SK-N-SH (cell line): ENCODE measurements around the gene SLC34A1.

ENCODE experiments used
- CHD2 ChIP-seq: fragments of 150-350 bp; IDR thresholded peaks from 2 replicates; pipeline ENCODE4 v1.6.1; 2018; ENCODE audit warnings: low read length; ENCODE audit not compliant: partially characterized antibody
- CTCF ChIP-seq: fragments of 200-600 bp; sonication (generic); IDR thresholded peaks from 2 replicates; pipeline ENCODE4 v1.6.1; 2017; ENCODE audit warnings: antibody characterized with exemption, mild to moderate bottlenecking, moderate library complexity
- EP300 ChIP-seq, 2 experiments: IDR thresholded peaks; 2 replicates each; pipeline versions ENCODE4 v1.4.0 to v1.6.1; 2012; ENCODE audit warnings: borderline replicate concordance in 1 of 2, low read depth in 1 of 2, low read length in 1 of 2
- EZH2phosphoT487 ChIP-seq: fragments of 200-600 bp; sonication (generic); IDR thresholded peaks from 2 replicates; pipeline ENCODE4 v1.6.1; 2017; ENCODE audit warnings: low read depth, mixed run types, mild to moderate bottlenecking, antibody characterized with exemption, moderate library complexity, borderline replicate concordance
- MEF2A ChIP-seq: IDR thresholded peaks from 2 replicates; pipeline ENCODE4 v1.4.0; 2012; ENCODE audit warnings: low read depth, borderline replicate concordance
- POLR2AphosphoS5 ChIP-seq: IDR thresholded peaks from 2 replicates; pipeline ENCODE4 v1.6.1; 2012; ENCODE audit warnings: low read depth, low read length
- RAD21 ChIP-seq: IDR thresholded peaks from 2 replicates; pipeline ENCODE4 v1.6.1; 2012; ENCODE audit warnings: mild to moderate bottlenecking, low read length
- SIN3A ChIP-seq: IDR thresholded peaks from 2 replicates; pipeline ENCODE4 v1.6.1; 2012; ENCODE audit warnings: low read depth, mild to moderate bottlenecking, low read length, moderate library complexity, borderline replicate concordance
- USF2 ChIP-seq: fragments of 150-350 bp; IDR thresholded peaks from 2 replicates; pipeline ENCODE4 v1.6.1; 2017; ENCODE audit warnings: antibody characterized with exemption, low read length, low read depth, borderline replicate concordance
- TF ChIP-seq, protein P1 (sequence below): IDR thresholded peaks from 2 replicates; pipeline ENCODE4; 2012
- TF ChIP-seq, protein P2 (sequence below): IDR thresholded peaks from 2 replicates; pipeline ENCODE4 v1.6.1; 2012; ENCODE audit warnings: mild to moderate bottlenecking, low read depth, low read length, moderate library complexity

- TF ChIP-seq CHD2 (no peak), EZH2phosphoT487 (no peak), EP300 (IDR thresholded peaks at IDR 0.05; ENCODE audit: borderline replicate concordance in 1 of 2, low read depth in 1 of 2, low read length in 1 of 2) (no peak), CTCF (no peak), RAD21 (no peak), USF2 (no peak), POLR2AphosphoS5 (no peak), MEF2A (no peak), SIN3A (no peak)
- TF ChIP-seq, protein P1, sequence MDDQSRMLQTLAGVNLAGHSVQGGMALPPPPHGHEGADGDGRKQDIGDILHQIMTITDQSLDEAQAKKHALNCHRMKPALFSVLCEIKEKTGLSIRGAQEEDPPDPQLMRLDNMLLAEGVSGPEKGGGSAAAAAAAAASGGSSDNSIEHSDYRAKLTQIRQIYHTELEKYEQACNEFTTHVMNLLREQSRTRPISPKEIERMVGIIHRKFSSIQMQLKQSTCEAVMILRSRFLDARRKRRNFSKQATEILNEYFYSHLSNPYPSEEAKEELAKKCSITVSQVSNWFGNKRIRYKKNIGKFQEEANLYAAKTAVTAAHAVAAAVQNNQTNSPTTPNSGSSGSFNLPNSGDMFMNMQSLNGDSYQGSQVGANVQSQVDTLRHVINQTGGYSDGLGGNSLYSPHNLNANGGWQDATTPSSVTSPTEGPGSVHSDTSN, result no peak
- TF ChIP-seq, protein P2, sequence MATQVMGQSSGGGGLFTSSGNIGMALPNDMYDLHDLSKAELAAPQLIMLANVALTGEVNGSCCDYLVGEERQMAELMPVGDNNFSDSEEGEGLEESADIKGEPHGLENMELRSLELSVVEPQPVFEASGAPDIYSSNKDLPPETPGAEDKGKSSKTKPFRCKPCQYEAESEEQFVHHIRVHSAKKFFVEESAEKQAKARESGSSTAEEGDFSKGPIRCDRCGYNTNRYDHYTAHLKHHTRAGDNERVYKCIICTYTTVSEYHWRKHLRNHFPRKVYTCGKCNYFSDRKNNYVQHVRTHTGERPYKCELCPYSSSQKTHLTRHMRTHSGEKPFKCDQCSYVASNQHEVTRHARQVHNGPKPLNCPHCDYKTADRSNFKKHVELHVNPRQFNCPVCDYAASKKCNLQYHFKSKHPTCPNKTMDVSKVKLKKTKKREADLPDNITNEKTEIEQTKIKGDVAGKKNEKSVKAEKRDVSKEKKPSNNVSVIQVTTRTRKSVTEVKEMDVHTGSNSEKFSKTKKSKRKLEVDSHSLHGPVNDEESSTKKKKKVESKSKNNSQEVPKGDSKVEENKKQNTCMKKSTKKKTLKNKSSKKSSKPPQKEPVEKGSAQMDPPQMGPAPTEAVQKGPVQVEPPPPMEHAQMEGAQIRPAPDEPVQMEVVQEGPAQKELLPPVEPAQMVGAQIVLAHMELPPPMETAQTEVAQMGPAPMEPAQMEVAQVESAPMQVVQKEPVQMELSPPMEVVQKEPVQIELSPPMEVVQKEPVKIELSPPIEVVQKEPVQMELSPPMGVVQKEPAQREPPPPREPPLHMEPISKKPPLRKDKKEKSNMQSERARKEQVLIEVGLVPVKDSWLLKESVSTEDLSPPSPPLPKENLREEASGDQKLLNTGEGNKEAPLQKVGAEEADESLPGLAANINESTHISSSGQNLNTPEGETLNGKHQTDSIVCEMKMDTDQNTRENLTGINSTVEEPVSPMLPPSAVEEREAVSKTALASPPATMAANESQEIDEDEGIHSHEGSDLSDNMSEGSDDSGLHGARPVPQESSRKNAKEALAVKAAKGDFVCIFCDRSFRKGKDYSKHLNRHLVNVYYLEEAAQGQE, result no peak
These were observed 46.7 kb downstream of the SLC34A1 start for GRCh38 chr5:177430972-177431316.
